ENCODE measurements around the gene PSMD1.
A peak's percentile ranks its signal among the peaks of the same experiment; 100 is the strongest.

- TF ChIP-seq CTCF (IDR thresholded peaks at IDR 0.05) (peak; percentile 50 to 87 (median 79)), POLR2A (IDR thresholded peaks at IDR 0.05) (no peak)
Measured at GRCh38 chr2:231052494-231053451, 3.9 kb upstream of the PSMD1 start.

Data from prostate gland (tissue), 2 donors.